ENCODE results near the gene PTPN3. TPM values are rescaled to one million over a fixed set of nuclear protein-coding genes. Genes with fewer than 3 reads are reported as not detected.
A peak's percentile ranks its signal among the peaks of the same experiment; 100 is the strongest.

Gene PTPN3
- polyA plus RNA-seq, 1 donor (not counting 4 experiments of a cell fraction or from before 2014, with no cell fraction given) = 19.9 TPM

GRCh38 chr9:109401169-109401989 lies 96.7 kb downstream of the PTPN3 start:
- Histone ChIP-seq H4K20me1 (ENCODE audit: control insufficient read depth, extremely low read depth, insufficient read depth, low read length) (no peaks in the 10 kb centered on the region), H3K9me3 (ENCODE audit: control insufficient read depth, low read depth, low read length) (no peaks in the 10 kb centered on the region), H3K27ac (ENCODE audit: control insufficient read depth, insufficient read depth, low read length) (no peak overlapping the region), H3K79me2 (ENCODE audit: control insufficient read depth, insufficient read depth, low read length) (no peaks in the 10 kb centered on the region), H3K4me2 (ENCODE audit: control insufficient read depth, extremely low read depth, insufficient read depth, low read depth, low read length) (no peak overlapping the region), H3K9me1 (ENCODE audit: control insufficient read depth, extremely low read depth, insufficient read depth, low read length) (no peaks in the 10 kb centered on the region), H2AFZ (ENCODE audit: control insufficient read depth, low read length) (no peak overlapping the region), H3K36me3 (ENCODE audit: control insufficient read depth in 2 of 2, extremely low read depth in 1 of 2, insufficient read depth in 2 of 2, low read length in 2 of 2) (peaks cover 33% of the 10 kb centered on the region in 2 experiments), H3K4me3 (ENCODE audit: control insufficient read depth in 2 of 3, extremely low read depth in 1 of 3, insufficient read depth in 2 of 3, low read depth in 1 of 3, low read length in 3 of 3) (no peak overlapping the region), H3K9ac (ENCODE audit: control insufficient read depth, extremely low read depth, insufficient read depth, low read length) (no peak overlapping the region), H3K4me1 (ENCODE audit: control insufficient read depth, extremely low read depth, insufficient read depth, low read length) (no peaks in the 10 kb centered on the region), H3K27me3 (ENCODE audit: control insufficient read depth, extremely low read depth, insufficient read depth, low read length) (no peaks in the 10 kb centered on the region)
- dilution Hi-C loops (cut with MboI; ENCODE audit: extremely low pct_ligation_motif_present, low sequenced_read_pairs) = no loop called here
- FAIRE-seq (peak; percentile 53), DNase-seq (ENCODE audit: low read depth, low spot score) (peak; percentile 11)
- peak; percentile 81 to 93 (median 83) for TF ChIP-seq CTCF (optimal IDR thresholded peaks at IDR 0.05 in 1 of 3, IDR thresholded peaks at IDR 0.05 in 1 of 3, conservative IDR thresholded peaks at IDR 0.05 in 1 of 3; ENCODE audit: extremely low read depth in 1 of 3, insufficient read depth in 2 of 3, low read length in 3 of 3)
- no peak for TF ChIP-seq EZH2 (IDR thresholded peaks at IDR 0.05; ENCODE audit: low read length)

GRCh38 chr9:109399258-109399767 lies 98.8 kb downstream of the PTPN3 start:
- Histone ChIP-seq H3K4me2 (ENCODE audit: control insufficient read depth, extremely low read depth, insufficient read depth, low read depth, low read length) (no peak overlapping the region), H3K4me3 (ENCODE audit: control insufficient read depth in 2 of 3, extremely low read depth in 1 of 3, insufficient read depth in 2 of 3, low read depth in 1 of 3, low read length in 3 of 3) (no peak overlapping the region), H4K20me1 (ENCODE audit: control insufficient read depth, extremely low read depth, insufficient read depth, low read length) (no peaks in the 10 kb centered on the region), H2AFZ (ENCODE audit: control insufficient read depth, low read length) (no peak overlapping the region), H3K27ac (ENCODE audit: control insufficient read depth, insufficient read depth, low read length) (no peak overlapping the region), H3K9me1 (ENCODE audit: control insufficient read depth, extremely low read depth, insufficient read depth, low read length) (no peaks in the 10 kb centered on the region), H3K36me3 (ENCODE audit: control insufficient read depth in 2 of 2, extremely low read depth in 1 of 2, insufficient read depth in 2 of 2, low read length in 2 of 2) (peaks cover 22 to 34% of the 10 kb centered on the region in 2 experiments), H3K9me3 (ENCODE audit: control insufficient read depth, low read depth, low read length) (no peaks in the 10 kb centered on the region), H3K27me3 (ENCODE audit: control insufficient read depth, extremely low read depth, insufficient read depth, low read length) (no peaks in the 10 kb centered on the region), H3K79me2 (ENCODE audit: control insufficient read depth, insufficient read depth, low read length) (no peaks in the 10 kb centered on the region), H3K9ac (ENCODE audit: control insufficient read depth, extremely low read depth, insufficient read depth, low read length) (no peak overlapping the region), H3K4me1 (ENCODE audit: control insufficient read depth, extremely low read depth, insufficient read depth, low read length) (no peaks in the 10 kb centered on the region)
- FAIRE-seq = no peak
- DNase-seq (ENCODE audit: low read depth, low spot score) = no peak
- dilution Hi-C loops (cut with MboI; ENCODE audit: extremely low pct_ligation_motif_present, low sequenced_read_pairs) = no loop called here
- TF ChIP-seq CTCF (optimal IDR thresholded peaks at IDR 0.05 in 1 of 3, IDR thresholded peaks at IDR 0.05 in 1 of 3, conservative IDR thresholded peaks at IDR 0.05 in 1 of 3; ENCODE audit: extremely low read depth in 1 of 3, insufficient read depth in 2 of 3, low read length in 3 of 3) (no peak), EZH2 (IDR thresholded peaks at IDR 0.05; ENCODE audit: low read length) (no peak)
